ENCODE data around the gene TASP1. TPM values are rescaled to one million over a fixed set of nuclear protein-coding genes. Genes with fewer than 3 reads are reported as not detected.
"Not testable (repeated sequence)": the region's sequence is repeated elsewhere in the genome, so short reads cannot be mapped to it uniquely, and the experiment has no call there.

The TASP1 gene
- total and polyA plus RNA-seq, 10 of the 15 experiments (the other 5 are each of a cell fraction or from before 2014, with no cell fraction given) = 7.4 to 17.8 (median 10.5) TPM

DNA sequence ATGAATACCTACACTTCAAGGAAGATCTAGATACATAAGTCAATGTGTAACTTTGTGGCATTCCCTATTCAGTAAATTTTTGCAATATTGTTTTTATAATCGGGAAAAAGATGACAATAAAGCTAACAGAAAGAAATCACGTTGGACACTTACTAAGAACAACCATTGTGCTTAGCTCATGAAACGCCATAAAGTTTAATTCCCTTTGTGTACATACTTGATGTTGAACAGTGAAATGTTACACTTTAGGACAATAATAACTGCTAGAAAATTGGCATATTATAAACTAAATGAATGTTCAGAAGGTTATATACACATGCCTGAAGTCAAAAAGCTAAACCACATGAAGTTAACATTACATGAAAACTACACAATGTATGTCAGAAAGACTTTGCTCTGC lies 153.2 kb downstream of the TASP1 start:
- RAD21 ChIA-PET (ENCODE audit: unreplicated experiment) = no interaction called here
- no peak for FAIRE-seq
- Histone ChIP-seq H3K79me2 (ENCODE audit: control insufficient read depth, insufficient read depth, low read length) (no peaks in the 10 kb centered on the region), H3K9me3 (replicated peaks; ENCODE audit: control insufficient read depth, insufficient read depth, low read length) (no peaks in the 10 kb centered on the region), H3K4me2 (ENCODE audit: control insufficient read depth, insufficient read depth) (no peak overlapping the region), H3K36me3 (ENCODE audit: control insufficient read depth in 2 of 2, insufficient read depth in 2 of 2, low read length in 1 of 2) (no peaks in the 10 kb centered on the region; a peak in 1 of 4 replicates), H3K9ac (ENCODE audit: control insufficient read depth, insufficient read depth, low read length) (no peak overlapping the region), H4K20me1 (ENCODE audit: control insufficient read depth, insufficient read depth) (no peaks in the 10 kb centered on the region), H3K4me1 (ENCODE audit: control insufficient read depth, insufficient read depth, low read length) (no peaks in the 10 kb centered on the region), H3K4me3 (no peak overlapping the region), H3K27ac (ENCODE audit: control insufficient read depth, insufficient read depth) (no peak overlapping the region), H3K27me3 (replicated peaks in 1 of 2; ENCODE audit: control insufficient read depth in 2 of 2, insufficient read depth in 2 of 2, low read length in 1 of 2) (no peaks in the 10 kb centered on the region), H2AFZ (ENCODE audit: control insufficient read depth, low read depth, low read length) (no peak overlapping the region)
- POLR2A ChIA-PET = no interaction called here
- in situ Hi-C loops (cut with MboI) = no loop called here
- SMC1A ChIA-PET (ENCODE audit: uncharacterized antibody, unreplicated experiment) = no interaction called here
- intact Hi-C loops (cut with micrococcal nuclease; ENCODE audit: unreplicated experiment) = no loop called here
- DNase-seq (ENCODE audit: low read depth, low spot score) = no peak
- no peak for TF ChIP-seq CBFB (IDR thresholded peaks at IDR 0.05; ENCODE audit: low read depth)
- no peak for TF ChIP-seq SIX5 (IDR thresholded peaks at IDR 0.05; ENCODE audit: low read depth, low read length, severe bottlenecking)
- TF ChIP-seq ZNF24 (IDR thresholded peaks at IDR 0.05) = no peak
- no peak for TF ChIP-seq TCF3 (IDR thresholded peaks at IDR 0.05; ENCODE audit: borderline replicate concordance, insufficient read depth, low read depth, low read length)
- TF ChIP-seq KLF5 (IDR thresholded peaks at IDR 0.05; ENCODE audit: partially characterized antibody) = no peak
- no peak for TF ChIP-seq HDAC2 (IDR thresholded peaks at IDR 0.05)
- no peak for TF ChIP-seq LARP7 (IDR thresholded peaks at IDR 0.05)
- WGBS (ENCODE audit: insufficient coverage, insufficient replicate concordance, low lambda C conversion rate, missing lambda C conversion rate) = 100% methylated on average over 3 of the region's 3 CpGs
- CTCF ChIA-PET = interaction anchor here (0.6 kb wide), 1 partner anchor 57 kb away, joined by 3 read pairs; no protein-coding TSS in a partner anchor
- no TSS peak for BruUV-seq (replicated peaks)
- ATAC-seq = no peak

DNA sequence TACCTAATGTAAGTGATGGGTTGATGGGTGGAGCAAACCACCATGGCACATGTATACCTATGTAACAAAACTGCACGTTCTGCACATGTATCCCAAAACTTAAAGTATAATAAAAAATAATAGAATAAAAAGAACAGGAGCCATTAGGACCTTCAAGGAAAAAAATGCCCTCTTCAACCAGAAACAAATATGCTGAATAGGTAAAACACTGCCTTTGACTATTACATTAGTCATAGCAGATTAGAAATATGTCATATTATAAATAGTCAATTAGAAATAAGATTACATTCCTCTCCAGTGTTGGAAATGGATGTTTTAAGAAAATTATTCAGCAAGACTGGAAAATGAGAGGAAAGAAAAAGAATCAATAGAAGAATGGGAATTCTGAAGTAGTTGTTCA lies 153.7 kb downstream of the TASP1 start:
- SMC1A ChIA-PET (ENCODE audit: uncharacterized antibody, unreplicated experiment); RAD21 ChIA-PET (ENCODE audit: unreplicated experiment); H2AFZ ChIP-seq (ENCODE audit: control insufficient read depth, low read depth, low read length); CTCF ChIA-PET; H3K9ac ChIP-seq (ENCODE audit: control insufficient read depth, insufficient read depth, low read length); H3K9me3 ChIP-seq (replicated peaks; ENCODE audit: control insufficient read depth, insufficient read depth, low read length); H3K4me1 ChIP-seq (ENCODE audit: control insufficient read depth, insufficient read depth, low read length); intact Hi-C loops (cut with micrococcal nuclease; ENCODE audit: unreplicated experiment); H3K79me2 ChIP-seq (ENCODE audit: control insufficient read depth, insufficient read depth, low read length); H4K20me1 ChIP-seq (ENCODE audit: control insufficient read depth, insufficient read depth); in situ Hi-C loops (cut with MboI); H3K27me3 ChIP-seq (replicated peaks in 1 of 2; ENCODE audit: control insufficient read depth in 2 of 2, insufficient read depth in 2 of 2, low read length in 1 of 2); H3K4me2 ChIP-seq (ENCODE audit: control insufficient read depth, insufficient read depth); ATAC-seq; POLR2A ChIA-PET; H3K27ac ChIP-seq (ENCODE audit: control insufficient read depth, insufficient read depth); H3K4me3 ChIP-seq; FAIRE-seq; H3K36me3 ChIP-seq (ENCODE audit: control insufficient read depth in 2 of 2, insufficient read depth in 2 of 2, low read length in 1 of 2); DNase-seq (ENCODE audit: low read depth, low spot score); BruUV-seq (replicated peaks): not testable (repeated sequence)
- 100% methylated on average over 1 of the region's 1 CpG for WGBS (ENCODE audit: insufficient coverage, insufficient replicate concordance, low lambda C conversion rate, missing lambda C conversion rate)

DNA sequence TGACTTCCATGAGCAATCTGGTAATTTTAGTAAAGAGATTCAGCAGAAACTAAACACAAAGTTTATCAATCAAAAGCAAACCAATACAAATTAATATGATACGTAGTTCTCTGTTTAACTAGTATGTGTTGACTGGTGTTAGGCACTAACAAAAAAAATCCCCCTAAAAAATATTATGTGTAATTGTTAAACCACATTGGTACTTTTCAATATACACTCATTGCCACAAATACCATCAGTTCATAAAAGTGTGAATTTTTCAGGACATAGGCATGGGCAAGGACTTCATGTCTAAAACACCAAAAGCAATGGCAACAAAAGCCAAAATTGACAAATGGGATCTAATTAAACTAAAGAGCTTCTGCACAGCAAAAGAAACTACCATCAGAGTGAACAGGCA lies 155.3 kb downstream of the TASP1 start:
- ATAC-seq; POLR2A ChIA-PET; H2AFZ ChIP-seq (ENCODE audit: control insufficient read depth, low read depth, low read length); FAIRE-seq; H3K79me2 ChIP-seq (ENCODE audit: control insufficient read depth, insufficient read depth, low read length); RAD21 ChIA-PET (ENCODE audit: unreplicated experiment); H3K9ac ChIP-seq (ENCODE audit: control insufficient read depth, insufficient read depth, low read length); H3K9me3 ChIP-seq (replicated peaks; ENCODE audit: control insufficient read depth, insufficient read depth, low read length); in situ Hi-C loops (cut with MboI); H3K36me3 ChIP-seq (ENCODE audit: control insufficient read depth in 2 of 2, insufficient read depth in 2 of 2, low read length in 1 of 2); H3K4me3 ChIP-seq; BruUV-seq (replicated peaks); H3K4me1 ChIP-seq (ENCODE audit: control insufficient read depth, insufficient read depth, low read length); H4K20me1 ChIP-seq (ENCODE audit: control insufficient read depth, insufficient read depth); H3K27me3 ChIP-seq (replicated peaks in 1 of 2; ENCODE audit: control insufficient read depth in 2 of 2, insufficient read depth in 2 of 2, low read length in 1 of 2); CTCF ChIA-PET; H3K27ac ChIP-seq (ENCODE audit: control insufficient read depth, insufficient read depth); SMC1A ChIA-PET (ENCODE audit: uncharacterized antibody, unreplicated experiment); H3K4me2 ChIP-seq (ENCODE audit: control insufficient read depth, insufficient read depth); DNase-seq (ENCODE audit: low read depth, low spot score); intact Hi-C loops (cut with micrococcal nuclease; ENCODE audit: unreplicated experiment): not testable (repeated sequence)
- WGBS (ENCODE audit: insufficient coverage, insufficient replicate concordance, low lambda C conversion rate, missing lambda C conversion rate) = 100% methylated on average over 1 of the region's 1 CpG

All from GM12878 (cell line).